A549 (cell line): ENCODE data around the gene SOX11. TPM values are rescaled to one million over a fixed set of nuclear protein-coding genes. Genes with fewer than 3 reads are reported as not detected.

ENCODE experiments used
- ATAC-seq, 2 experiments: fragments of 200-7000 bp in 1 of 2; fragments of >200 bp in 1 of 2; cut with Nextera tagmentation in 1 of 2; cut with Tn5 transposase in 1 of 2; 3 replicates each; pipeline versions ENCODE4 v1.8.0 to v1.9.1; 2018 to 2020; ENCODE audit warnings: mild to moderate bottlenecking in 1 of 2, moderate library complexity in 1 of 2
- CTCF ChIA-PET: fragments of 300-600 bp; sonication (Branson Sonifier 250); formaldehyde crosslinking; extraction: SDS; loops from one replicate; lab custom pipeline; 2021; ENCODE audit warnings: antibody characterized with exemption, inconsistent platforms; lab: Yijun Ruan, JAX
- POLR2A ChIA-PET: fragments of 350-600 bp; formaldehyde crosslinking; extraction: SDS; loops from one replicate; lab custom pipeline; 2021; ENCODE audit warnings: antibody characterized with exemption, inconsistent platforms; lab: Yijun Ruan, JAX
- DNase-seq, 2 experiments: peaks; one replicate each; pipeline versions ENCODE4 v3.0.0 to v3.0.0-alpha.2; 2011 to 2016; ENCODE audit warnings: low read depth in 1 of 2, low spot score in 1 of 2
- FAIRE-seq: peaks from 2 replicates; lab custom pipeline; 2011; peaks lifted over from hg19 to GRCh38; lab: Jason Lieb, UNC
- H3K27ac ChIP-seq, 2 experiments: fragments of >200 bp; sonication (Bioruptor Twin); formaldehyde crosslinking; 3 replicates each; pipeline ENCODE4 v1.5.1; 2016 to 2017
- H3K4me1 ChIP-seq: fragments of >200 bp; sonication (Bioruptor Twin); formaldehyde crosslinking; 3 replicates; pipeline ENCODE4 v1.6.1; 2016
- H3K4me2 ChIP-seq: fragments of >200 bp; sonication (Bioruptor Twin); formaldehyde crosslinking; 3 replicates; pipeline ENCODE4 v1.6.1; 2016
- H3K4me3 ChIP-seq: fragments of >200 bp; sonication (Bioruptor Twin); formaldehyde crosslinking; 3 replicates; pipeline ENCODE4 v1.5.1; 2016
- H3K9me3 ChIP-seq: fragments of >200 bp; sonication (Bioruptor Twin); formaldehyde crosslinking; 3 replicates; pipeline ENCODE4 v1.6.1; 2016
- ATOH8 ChIP-seq: fragments of 250-450 bp; sonication (Bioruptor Pico); IDR thresholded peaks from 2 replicates; pipeline ENCODE4 v1.5.0; 2020; ENCODE audit warnings: low read depth, mild to moderate bottlenecking, moderate library complexity
- BHLHE40 ChIP-seq: IDR thresholded peaks from 2 replicates; pipeline ENCODE4 v1.6.1; 2012; ENCODE audit warnings: low read depth, low read length, inconsistent platforms
- CBX8 ChIP-seq: fragments of 200-600 bp; sonication (generic); IDR thresholded peaks from 2 replicates; pipeline ENCODE4 v1.6.1; 2016
- CEBPB ChIP-seq, 2 experiments: fragments of >200 bp in 1 of 2; sonication (Bioruptor Twin) in 1 of 2; formaldehyde crosslinking in 1 of 2; IDR thresholded peaks; 2 replicates each; pipeline ENCODE4 v1.6.1; 2012 to 2016
- CHD2 ChIP-seq: fragments of 150-350 bp; IDR thresholded peaks from 2 replicates; pipeline ENCODE4 v1.6.1; 2014; ENCODE audit warnings: low read length; ENCODE audit not compliant: partially characterized antibody
- E2F6 ChIP-seq: IDR thresholded peaks from 2 replicates; pipeline ENCODE4 v1.6.1; 2012; ENCODE audit warnings: low read depth, borderline replicate concordance
- EHF ChIP-seq: fragments of 250-450 bp; sonication (Bioruptor Pico); IDR thresholded peaks from 2 replicates; pipeline ENCODE4 v1.5.0; 2020; ENCODE audit warnings: mild to moderate bottlenecking
- EHMT2 ChIP-seq: fragments of 200-600 bp; sonication (generic); IDR thresholded peaks from 2 replicates; pipeline ENCODE4 v1.6.1; 2016; ENCODE audit warnings: antibody characterized with exemption, low read depth, mild to moderate bottlenecking, moderate library complexity
- ESRRA ChIP-seq: fragments of 150-350 bp; IDR thresholded peaks from 2 replicates; pipeline ENCODE4 v1.6.1; 2014; ENCODE audit warnings: mild to moderate bottlenecking, low read length, borderline replicate concordance
- FOSB ChIP-seq: fragments of 250-450 bp; sonication (Bioruptor Pico); IDR thresholded peaks from 2 replicates; pipeline ENCODE4 v1.5.0; 2020; ENCODE audit warnings: mild to moderate bottlenecking, moderate library complexity
- GATA3 ChIP-seq: IDR thresholded peaks from 2 replicates; pipeline ENCODE4 v1.6.1; 2012; ENCODE audit warnings: borderline replicate concordance
- HDAC2 ChIP-seq: fragments of 200-600 bp; sonication (generic); IDR thresholded peaks from 2 replicates; pipeline ENCODE4 v1.6.1; 2016
- HES2 ChIP-seq: fragments of >200 bp; sonication (Bioruptor Twin); formaldehyde crosslinking; IDR thresholded peaks from 2 replicates; pipeline ENCODE4 v1.6.1; 2016
- HOXA7 ChIP-seq: fragments of 250-450 bp; sonication (Bioruptor Pico); IDR thresholded peaks from 2 replicates; pipeline ENCODE4 v1.5.0; 2020; ENCODE audit warnings: mild to moderate bottlenecking, moderate library complexity
- JUNB ChIP-seq: fragments of >200 bp; sonication (Bioruptor Twin); formaldehyde crosslinking; IDR thresholded peaks from 2 replicates; pipeline ENCODE4 v1.6.1; 2016
- PBX3 ChIP-seq: IDR thresholded peaks from 2 replicates; pipeline ENCODE4 v1.6.1; 2012
- POLR2A ChIP-seq: IDR thresholded peaks from 2 replicates; pipeline ENCODE4 v1.6.1; 2012; ENCODE audit warnings: mild to moderate bottlenecking, low read length
- POLR2AphosphoS2 ChIP-seq: conservative IDR thresholded peaks from 2 replicates; pipeline ENCODE4 v1.6.1; 2012; ENCODE audit warnings: low read length, improper control_type of control experiment, inconsistent platforms
- RAD21 ChIP-seq, 2 experiments: fragments of >200 bp in 1 of 2; sonication (Bioruptor Twin) in 1 of 2; formaldehyde crosslinking in 1 of 2; IDR thresholded peaks in 1 of 2; conservative IDR thresholded peaks in 1 of 2; 2 replicates in 1 of 2; 3 replicates in 1 of 2; pipeline ENCODE4 v1.6.1; 2012 to 2018; ENCODE audit warnings: inconsistent platforms in 1 of 2
- RNF2 ChIP-seq: fragments of 200-600 bp; sonication (generic); IDR thresholded peaks from 2 replicates; pipeline ENCODE4 v1.6.1; 2016; ENCODE audit warnings: low read depth, mild to moderate bottlenecking, antibody characterized with exemption, moderate library complexity, borderline replicate concordance
- TP53 ChIP-seq: fragments of 250-450 bp; sonication (Bioruptor Pico); IDR thresholded peaks from 2 replicates; pipeline ENCODE4 v1.5.0; 2021; ENCODE audit warnings: mild to moderate bottlenecking, moderate library complexity
- ZC3H11A ChIP-seq: fragments of 450-650 bp; IDR thresholded peaks from 2 replicates; pipeline ENCODE4 v1.6.1; 2014; ENCODE audit warnings: antibody characterized with exemption, mild to moderate bottlenecking
- ZFP36 ChIP-seq: fragments of 450-650 bp; IDR thresholded peaks from 2 replicates; pipeline ENCODE4 v1.6.1; 2014; ENCODE audit warnings: borderline replicate concordance; ENCODE audit not compliant: partially characterized antibody
- ZNF302 ChIP-seq: fragments of 250-450 bp; sonication (Bioruptor Pico); IDR thresholded peaks from 2 replicates; pipeline ENCODE4 v1.9.0; 2021; ENCODE audit warnings: inconsistent platforms, mild to moderate bottlenecking, moderate library complexity
- WGBS: methylation state at CpG from one replicate; pipeline ENCODE4 v1.1.6; 2017; ENCODE audit errors: missing lambda C conversion rate; 5-methylcytosine and 5-hydroxymethylcytosine counted together
- polyA plus RNA-seq, 4 experiments: library from polyadenylated mRNA; depleted of rRNA in 3 of 4; stranded (reverse); fragments of >200 nt; fragmentation: RNase III in 1 of 4; extraction: RNeasy Plus Mini Kit Qiagen cat#74134 plus additional on column Dnase treatment in 1 of 4; gene quantifications; 2 replicates in 3 of 4; 3 replicates in 1 of 4; pipeline ENCODE4 v1.2.3, GENCODE V29; 2011 to 2017

The SOX11 gene
- polyA plus RNA-seq, 2 of the 4 experiments (the other 2 are of a cell fraction), result not detected

GRCh38 chr2:5727235-5727634, 35.1 kb downstream of the SOX11 start:
- H3K4me1 ChIP-seq, result no peaks in the 10 kb centered on the region
- H3K9me3 ChIP-seq, result no peaks in the 10 kb centered on the region; the same call in 2 of the 3 replicates
- ChIA-PET CTCF (no interaction called here), POLR2A (no interaction called here)
- ATAC-seq (no peak), DNase-seq (no peak), FAIRE-seq (no peak)
- no peak overlapping the region for H3K4me2 ChIP-seq
- no peak overlapping the region for H3K27ac ChIP-seq
- no peak overlapping the region for H3K4me3 ChIP-seq
- no peak for TF ChIP-seq ZFP36
- no peak for TF ChIP-seq PBX3
- no peak for TF ChIP-seq RNF2
- TF ChIP-seq HDAC2, result no peak
- TF ChIP-seq ZC3H11A, result no peak

- no peak overlapping the region for H3K4me3 ChIP-seq
- POLR2A ChIA-PET, result no interaction called here
- H3K9me3 ChIP-seq, result no peaks in the 10 kb centered on the region; the same call in 2 of the 3 replicates
- ATAC-seq (no peak), DNase-seq (no peak), FAIRE-seq (no peak)
- CTCF ChIA-PET, result no interaction called here
- no peak for TF ChIP-seq POLR2A
- no peak for TF ChIP-seq ZNF302
- no peak for TF ChIP-seq BHLHE40
- no peak for TF ChIP-seq JUNB
- no peak for TF ChIP-seq RNF2
- 0% methylated on average over 3 of the region's 3 CpGs for WGBS
- no peaks in the 10 kb centered on the region for H3K4me1 ChIP-seq
- no peak overlapping the region for H3K27ac ChIP-seq
- no peak overlapping the region for H3K4me2 ChIP-seq
These were observed 37.2 kb downstream of the SOX11 start for GRCh38 chr2:5729416-5729815.

GRCh38 chr2:5730386-5730785, 38.2 kb downstream of the SOX11 start:
- 3% methylated on average over 2 of the region's 2 CpGs for WGBS
- CTCF ChIA-PET, result no interaction called here

More at GRCh38 chr2:5730386-5730785, 38.2 kb downstream of the SOX11 start:
- ATAC-seq, result no peak
- DNase-seq, result no peak
- TF ChIP-seq FOSB (CRISPR knock-in tag) (no peak), HES2 (no peak), ATOH8 (CRISPR knock-in tag) (no peak), ZC3H11A (no peak), CBX8 (no peak), EHMT2 (no peak), GATA3 (no peak), E2F6 (no peak), RAD21 (conservative IDR thresholded peaks at IDR 0.05 in 1 of 2, IDR thresholded peaks at IDR 0.05 in 1 of 2) (no peak), HOXA7 (CRISPR knock-in tag) (no peak), CEBPB (IDR thresholded peaks at IDR 0.05) (no peak), EHF (no peak), POLR2AphosphoS2 (no peak), TP53 (no peak), CHD2 (no peak), ESRRA (no peak)
- Histone ChIP-seq H3K9me3 (no peaks in the 10 kb centered on the region; the same call in 2 of the 3 replicates), H3K4me3 (no peak overlapping the region), H3K27ac (no peak overlapping the region), H3K4me2 (no peak overlapping the region), H3K4me1 (no peaks in the 10 kb centered on the region)
- no peak for FAIRE-seq
- POLR2A ChIA-PET, result no interaction called here
